Measurements from ENCODE around the gene ITGA1. TPM values are rescaled to one million over a fixed set of nuclear protein-coding genes. Genes with fewer than 3 reads are reported as not detected.
"Not testable (repeated sequence)": the region's sequence is repeated elsewhere in the genome, so short reads cannot be mapped to it uniquely, and the experiment has no call there.

The ITGA1 gene
- polyA plus RNA-seq, 6 donors from 2014 or later = not detected

- Mint-ChIP-seq H3K9me3 (peaks cover 0 to 7% (median 0%) of the 10 kb centered on the region in 7 donors), H3K27me3 (peaks cover 0 to 6% (median 0%) of the 10 kb centered on the region in 3 donors), H3K4me3 (no peak overlapping the region), H3K4me1 (no peaks in the 10 kb centered on the region), H3K36me3 (no peaks in the 10 kb centered on the region), H3K27ac (no peak overlapping the region)
- DNase-seq = no peak
- ATAC-seq (ENCODE audit: low read depth in 2 of 2) = no peak
Observed at GRCh38 chr5:52853650-52854049, 65.9 kb downstream of the ITGA1 start.

GRCh38 chr5:52854301-52854700, 66.6 kb downstream of the ITGA1 start:
- Mint-ChIP-seq H3K36me3 (no peaks in the 10 kb centered on the region), H3K9me3 (peaks cover 0 to 4% (median 0%) of the 10 kb centered on the region in 7 donors), H3K4me1 (no peaks in the 10 kb centered on the region), H3K4me3 (no peak overlapping the region), H3K27me3 (peaks cover 0 to 6% (median 0%) of the 10 kb centered on the region in 3 donors), H3K27ac (no peak overlapping the region)
- ATAC-seq (ENCODE audit: low read depth in 2 of 2) (no peak), DNase-seq (no peak)

DNA sequence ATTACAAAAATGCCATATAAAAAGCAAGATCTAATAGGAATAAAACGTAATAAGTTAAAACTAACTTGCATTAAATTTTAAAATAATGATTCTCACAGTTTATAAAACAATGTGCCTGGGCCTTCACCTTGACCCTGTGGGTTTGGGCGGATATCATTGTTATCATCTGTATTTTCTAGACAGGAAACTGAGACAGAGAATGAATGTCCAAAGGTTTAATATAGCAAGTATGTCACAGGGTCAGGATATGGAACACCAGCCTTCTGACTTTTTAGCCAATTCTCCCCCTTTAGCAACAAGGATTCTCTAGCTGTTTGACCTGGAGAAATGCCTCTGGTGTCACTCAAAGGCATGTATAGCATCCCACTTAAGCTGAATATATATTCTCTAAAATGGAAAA, 67.2 kb downstream of the ITGA1 start:
- Mint-ChIP-seq H3K4me3 (no peak overlapping the region), H3K9me3 (no peaks in the 10 kb centered on the region), H3K27me3 (peaks cover 0 to 6% (median 0%) of the 10 kb centered on the region in 3 donors), H3K4me1 (no peaks in the 10 kb centered on the region), H3K27ac (no peak overlapping the region), H3K36me3 (no peaks in the 10 kb centered on the region)
- no peak for DNase-seq
- no peak for ATAC-seq (ENCODE audit: low read depth in 2 of 2)

DNA sequence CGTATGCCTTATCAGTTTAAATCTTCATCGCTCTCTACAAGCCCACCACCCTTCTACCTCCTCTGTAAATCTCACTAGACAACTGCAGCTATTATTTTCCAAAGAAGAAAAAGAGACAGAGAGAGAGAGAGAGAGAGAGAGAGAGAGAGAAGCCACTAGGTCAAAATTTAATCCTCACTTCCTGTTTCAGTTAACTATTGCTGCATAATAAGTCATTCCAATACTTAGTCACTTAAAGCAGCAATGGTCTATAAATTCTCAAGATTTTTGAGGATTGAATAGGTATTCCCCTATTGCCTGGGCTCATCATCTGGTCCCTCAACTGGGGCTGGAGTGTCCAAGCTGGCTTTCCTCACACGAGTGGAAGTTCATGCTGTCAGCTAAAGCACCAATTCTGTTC, 68.8 kb downstream of the ITGA1 start:
- H3K27me3 Mint-ChIP-seq = peaks cover 0 to 6% (median 0%) of the 10 kb centered on the region in 3 donors
- no peak overlapping the region for H3K27ac Mint-ChIP-seq
- no peak for DNase-seq
- no peaks in the 10 kb centered on the region for H3K36me3 Mint-ChIP-seq
- H3K9me3 Mint-ChIP-seq = no peaks in the 10 kb centered on the region
- no peaks in the 10 kb centered on the region for H3K4me1 Mint-ChIP-seq
- H3K4me3 Mint-ChIP-seq = no peak overlapping the region
- no peak for ATAC-seq (ENCODE audit: low read depth in 2 of 2)

DNA sequence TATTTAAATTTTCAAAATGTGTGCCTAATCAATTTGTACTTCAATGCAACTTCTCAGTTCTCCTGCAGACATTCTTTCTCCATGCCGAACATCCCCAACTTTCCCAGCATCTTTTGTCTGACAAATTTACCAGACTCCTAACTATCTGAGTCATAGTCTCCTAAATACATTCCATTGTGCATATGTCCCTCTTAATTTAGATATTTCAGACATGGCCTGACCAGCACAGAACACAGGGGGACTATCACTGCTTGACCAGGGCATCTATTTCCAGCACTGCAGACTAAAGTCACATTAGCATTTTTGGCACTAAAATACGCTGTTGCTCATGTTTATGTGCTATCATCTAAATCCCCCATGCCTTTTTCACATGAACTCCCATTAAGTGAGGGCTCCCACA, 71.9 kb downstream of the ITGA1 start:
- Mint-ChIP-seq H3K36me3 (no peaks in the 10 kb centered on the region), H3K27me3 (no peaks in the 10 kb centered on the region), H3K9me3 (no peaks in the 10 kb centered on the region), H3K27ac (no peak overlapping the region), H3K4me3 (no peak overlapping the region), H3K4me1 (no peaks in the 10 kb centered on the region)
- DNase-seq (no peak), ATAC-seq (ENCODE audit: low read depth in 2 of 2) (no peak)

DNA sequence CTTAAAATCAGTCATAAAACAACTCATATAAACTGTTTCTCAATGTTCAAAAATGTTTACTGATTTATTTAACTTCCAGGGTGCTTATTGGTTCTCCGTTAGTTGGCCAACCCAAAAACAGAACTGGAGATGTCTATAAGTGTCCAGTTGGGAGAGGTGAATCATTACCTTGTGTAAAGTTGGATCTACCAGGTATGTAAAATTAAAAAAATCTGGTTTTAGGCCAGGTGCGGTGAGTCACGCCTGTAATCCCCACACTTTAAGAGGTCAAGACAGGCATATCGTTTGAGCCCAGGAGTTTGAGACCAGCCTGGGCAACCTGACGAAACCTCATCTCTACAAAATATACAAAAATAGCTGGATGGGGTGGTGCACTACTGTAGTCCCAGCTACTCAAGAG, 73.7 kb downstream of the ITGA1 start:
- no peak for ATAC-seq (ENCODE audit: low read depth in 2 of 2)
- no peak for DNase-seq
- Mint-ChIP-seq H3K27ac (no peak overlapping the region), H3K36me3 (no peaks in the 10 kb centered on the region), H3K4me1 (no peaks in the 10 kb centered on the region), H3K9me3 (no peaks in the 10 kb centered on the region), H3K27me3 (no peaks in the 10 kb centered on the region), H3K4me3 (no peak overlapping the region)

GRCh38 chr5:52863715-52864290, 76.1 kb downstream of the ITGA1 start:
- no peak overlapping the region for H3K4me3 Mint-ChIP-seq
- H3K9me3 Mint-ChIP-seq = no peaks in the 10 kb centered on the region
- ATAC-seq (ENCODE audit: low read depth in 2 of 2) = no peak
- no peak overlapping the region for H3K27ac Mint-ChIP-seq
- H3K4me1 Mint-ChIP-seq = no peaks in the 10 kb centered on the region
- H3K27me3 Mint-ChIP-seq = peaks cover 0 to 10% (median 8%) of the 10 kb centered on the region in 3 donors
- DNase-seq = no peak
- H3K36me3 Mint-ChIP-seq = no peaks in the 10 kb centered on the region

DNA sequence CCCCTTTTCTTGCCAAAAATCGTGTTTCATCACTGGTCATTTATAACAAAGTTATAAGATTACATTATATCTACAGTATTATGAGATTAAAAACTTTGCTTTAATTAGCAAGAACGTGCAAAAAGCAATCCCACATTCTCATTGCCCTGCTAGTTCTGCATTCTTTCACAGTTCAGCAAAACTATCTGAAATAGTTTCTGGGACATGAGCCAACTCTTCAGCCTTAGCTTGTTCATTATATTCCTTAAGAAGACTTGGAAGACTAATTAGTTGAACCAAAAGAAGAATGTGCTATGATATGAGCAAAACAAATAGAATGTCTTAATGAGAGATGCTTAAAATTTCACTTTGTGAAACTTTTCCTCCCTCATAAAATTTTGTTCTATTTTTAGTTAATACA, 76.7 kb downstream of the ITGA1 start:
- Mint-ChIP-seq H3K4me3 (no peak overlapping the region), H3K27me3 (peaks cover 0 to 10% (median 8%) of the 10 kb centered on the region in 3 donors), H3K27ac (no peak overlapping the region), H3K9me3 (no peaks in the 10 kb centered on the region), H3K4me1 (no peaks in the 10 kb centered on the region), H3K36me3 (no peaks in the 10 kb centered on the region)
- ATAC-seq (ENCODE audit: low read depth in 2 of 2) (no peak), DNase-seq (no peak)

DNA sequence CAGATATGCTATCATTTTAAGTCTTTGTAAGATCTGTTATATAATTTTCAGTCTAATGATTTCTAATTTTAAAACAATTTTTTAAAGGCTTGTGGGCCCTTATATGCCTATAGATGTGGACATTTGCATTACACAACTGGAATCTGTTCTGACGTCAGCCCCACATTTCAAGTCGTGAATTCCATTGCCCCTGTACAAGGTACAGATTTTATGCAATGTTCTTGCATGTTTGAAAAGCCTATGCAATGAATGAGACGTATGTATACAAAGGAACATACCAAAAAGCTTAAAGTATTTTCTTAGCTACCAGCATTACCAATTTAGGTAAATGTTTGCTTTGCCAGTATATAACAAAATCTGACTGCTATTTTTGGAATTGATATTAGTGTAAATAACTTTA, 77.2 kb downstream of the ITGA1 start:
- Mint-ChIP-seq H3K4me1 (no peaks in the 10 kb centered on the region), H3K27ac (no peak overlapping the region), H3K36me3 (no peaks in the 10 kb centered on the region), H3K4me3 (no peak overlapping the region), H3K27me3 (peaks cover 0 to 10% (median 8%) of the 10 kb centered on the region in 3 donors), H3K9me3 (no peaks in the 10 kb centered on the region)
- ATAC-seq (ENCODE audit: low read depth in 2 of 2) = no peak
- no peak for DNase-seq

DNA sequence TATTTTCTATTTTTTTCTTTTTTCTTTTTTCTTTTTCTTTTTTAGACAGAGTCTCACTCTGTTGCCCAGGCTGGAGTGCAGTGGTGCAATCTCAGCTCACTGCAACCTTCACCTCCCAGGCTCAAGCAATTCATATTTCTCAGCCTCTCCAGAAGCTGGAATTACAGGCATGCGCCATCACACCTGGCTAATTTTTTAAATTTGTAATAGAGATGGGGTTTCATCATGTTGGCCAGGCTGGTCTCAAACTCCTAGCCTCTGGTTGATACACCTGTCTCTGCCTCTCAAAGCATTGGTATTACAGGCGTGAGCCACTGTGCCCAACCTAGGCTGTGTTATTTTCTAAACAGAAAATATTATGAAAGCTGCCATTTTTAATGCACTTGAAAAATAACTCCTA, 78.3 kb downstream of the ITGA1 start:
- not testable (repeated sequence) for H3K4me3 Mint-ChIP-seq; DNase-seq; H3K36me3 Mint-ChIP-seq; ATAC-seq (ENCODE audit: low read depth in 2 of 2); H3K27me3 Mint-ChIP-seq; H3K27ac Mint-ChIP-seq; H3K9me3 Mint-ChIP-seq; H3K4me1 Mint-ChIP-seq

DNA sequence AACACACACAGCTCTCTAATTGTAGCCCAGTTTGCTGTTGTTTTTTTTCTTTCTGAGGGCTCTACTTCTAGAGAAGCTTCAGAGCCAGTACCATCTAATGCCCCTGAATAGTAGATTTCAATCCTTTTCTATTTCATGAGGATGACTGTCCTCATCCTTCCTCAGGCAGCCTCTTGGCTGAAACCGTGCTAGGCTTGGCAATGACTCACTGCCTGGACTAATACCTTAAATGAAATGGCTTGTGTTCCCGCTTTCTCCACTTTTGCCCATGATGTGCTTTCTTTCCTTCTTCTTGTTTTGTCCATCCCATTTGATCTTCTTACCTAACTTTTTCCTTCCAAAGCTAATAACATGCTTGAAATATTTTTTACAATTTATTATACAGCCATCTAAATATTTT, 80.1 kb downstream of the ITGA1 start:
- H3K4me3 Mint-ChIP-seq = no peak overlapping the region
- no peak overlapping the region for H3K27ac Mint-ChIP-seq
- peaks cover 8 to 17% (median 12%) of the 10 kb centered on the region in 3 donors for H3K27me3 Mint-ChIP-seq
- no peaks in the 10 kb centered on the region for H3K9me3 Mint-ChIP-seq
- H3K4me1 Mint-ChIP-seq = no peaks in the 10 kb centered on the region
- no peaks in the 10 kb centered on the region for H3K36me3 Mint-ChIP-seq
- DNase-seq (no peak), ATAC-seq (ENCODE audit: low read depth in 2 of 2) (no peak)

DNA sequence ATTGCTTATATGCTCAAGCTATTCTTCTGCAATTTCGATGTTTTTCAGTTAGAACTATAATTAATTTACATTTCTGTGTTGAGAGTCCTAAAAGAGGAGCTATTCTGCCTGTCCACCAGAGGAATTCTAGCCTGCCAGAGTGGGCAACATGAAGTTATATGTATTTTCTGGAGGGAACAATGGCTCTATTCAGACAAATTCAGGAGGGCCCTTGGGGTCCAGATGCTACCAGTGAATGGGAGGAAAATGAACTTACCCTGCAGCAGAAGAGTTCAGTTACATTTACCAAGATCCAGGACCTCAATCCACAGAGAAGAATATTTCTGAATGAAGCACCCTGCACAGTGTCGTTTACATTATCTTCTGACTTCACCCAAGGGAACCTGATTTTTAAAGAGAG, 80.7 kb downstream of the ITGA1 start:
- Mint-ChIP-seq H3K4me1 (no peaks in the 10 kb centered on the region), H3K27ac (peak overlapping the region in 1 of 6 donors; percentile 17), H3K36me3 (no peaks in the 10 kb centered on the region), H3K4me3 (no peak overlapping the region), H3K9me3 (no peaks in the 10 kb centered on the region), H3K27me3 (peaks cover 10 to 23% (median 18%) of the 10 kb centered on the region in 3 donors)
- DNase-seq = no peak
- no peak for ATAC-seq (ENCODE audit: low read depth in 2 of 2)

DNA sequence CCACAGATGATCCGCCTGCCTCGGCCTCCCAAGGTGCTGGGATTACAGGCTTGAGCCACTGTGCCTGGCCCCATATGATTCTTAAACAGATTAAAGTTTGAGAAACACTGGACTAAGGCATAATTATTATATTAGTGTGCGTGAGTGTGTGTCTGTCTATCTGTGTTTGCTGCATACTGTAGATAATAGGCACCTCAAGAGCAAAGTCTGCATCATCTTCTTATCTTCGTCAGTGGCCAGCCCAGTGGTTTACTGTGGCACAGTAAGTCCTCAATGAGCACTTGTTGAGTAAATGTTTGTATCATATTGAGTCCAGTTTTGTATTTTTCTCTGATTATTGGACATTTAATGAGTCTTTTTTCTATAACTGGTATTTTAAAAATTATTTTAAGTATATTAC, 81.7 kb downstream of the ITGA1 start:
- Mint-ChIP-seq H3K27ac (no peak overlapping the region), H3K36me3 (no peaks in the 10 kb centered on the region), H3K4me1 (no peaks in the 10 kb centered on the region), H3K27me3 (peaks cover 10 to 24% (median 19%) of the 10 kb centered on the region in 3 donors), H3K9me3 (no peaks in the 10 kb centered on the region), H3K4me3 (no peak overlapping the region)
- ATAC-seq (ENCODE audit: low read depth in 2 of 2) = no peak
- no peak for DNase-seq

DNA sequence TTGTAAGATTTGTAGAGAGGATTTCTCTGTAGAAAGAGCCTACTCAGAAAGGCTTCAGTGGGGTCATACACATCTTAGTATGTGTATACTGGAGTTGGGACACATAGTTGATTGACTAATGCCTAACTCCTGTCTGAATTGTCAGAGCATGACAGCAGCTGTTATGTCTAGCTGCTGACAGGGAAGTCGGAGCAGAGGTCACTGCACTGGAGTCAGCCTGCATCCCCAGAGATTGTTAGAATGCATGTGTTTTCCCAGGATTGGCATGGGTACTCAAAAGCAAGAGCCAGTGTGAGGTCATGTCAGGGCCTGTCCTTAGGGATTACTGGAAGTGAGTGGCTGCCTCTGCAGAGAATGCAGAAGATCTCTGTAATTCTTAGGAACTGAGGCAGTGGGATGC, 82.7 kb downstream of the ITGA1 start:
- Mint-ChIP-seq H3K9me3 (no peaks in the 10 kb centered on the region), H3K27me3 (peaks cover 10 to 28% (median 20%) of the 10 kb centered on the region in 3 donors), H3K4me1 (no peaks in the 10 kb centered on the region), H3K27ac (no peak overlapping the region), H3K4me3 (no peak overlapping the region), H3K36me3 (no peaks in the 10 kb centered on the region)
- ATAC-seq (ENCODE audit: low read depth in 2 of 2) = no peak
- DNase-seq = no peak

- Mint-ChIP-seq H3K4me3 (no peak overlapping the region), H3K27ac (no peak overlapping the region)
Observed at GRCh38 chr5:52875827-52876226, 88.1 kb downstream of the ITGA1 start.

More at GRCh38 chr5:52875827-52876226, 88.1 kb downstream of the ITGA1 start:
- ATAC-seq (ENCODE audit: low read depth in 2 of 2) (no peak), DNase-seq (no peak)
- Mint-ChIP-seq H3K4me1 (no peaks in the 10 kb centered on the region), H3K27me3 (peaks cover 26 to 51% (median 26%) of the 10 kb centered on the region in 3 donors), H3K36me3 (no peaks in the 10 kb centered on the region), H3K9me3 (peaks cover 0 to 3% (median 0%) of the 10 kb centered on the region in 7 donors)

Measured in naive B cell (primary cell).